IMR-90 (cell line): ENCODE data around the gene ARGLU1. TPM values are rescaled to one million over a fixed set of nuclear protein-coding genes. Genes with fewer than 3 reads are reported as not detected.
A peak's percentile ranks its signal among the peaks of the same experiment; 100 is the strongest.

ENCODE experiments used
- ATAC-seq: fragments of 200-7000 bp; cut with Tn5 transposase; 2 replicates; pipeline ENCODE4 v1.9.1; 2020; ENCODE audit warnings: low read depth, mild to moderate bottlenecking, moderate library complexity
- BruUV-seq: library from RNA; stranded (reverse); fragments of 400-500 nt; replicated peaks from 2 replicates; lab custom pipeline; 2021; lab: Mats Ljungman, UMichigan
- CTCF ChIA-PET: fragments of 300-600 bp; formaldehyde crosslinking; extraction: SDS; loops from one replicate; lab custom pipeline; 2021; ENCODE audit warnings: antibody characterized with exemption; lab: Yijun Ruan, JAX
- POLR2A ChIA-PET: fragments of 300-600 bp; sonication (Branson Sonifier 250); formaldehyde crosslinking; loops from one replicate; lab custom pipeline; 2022; ENCODE audit warnings: antibody characterized with exemption; ENCODE audit not compliant: unreplicated experiment; lab: Charles Lee
- DNase-seq: peaks from one replicate; pipeline ENCODE4 v3.0.0; 2013
- H2AFZ ChIP-seq: replicated peaks from 2 replicates; pipeline ENCODE3; 2013; ENCODE audit warnings: low read length, mild to moderate bottlenecking; ENCODE audit not compliant: poor library complexity
- H2AK5ac ChIP-seq: 2 replicates; pipeline ENCODE4 v1.6.1; 2013; ENCODE audit warnings: low read depth, low read length, inconsistent platforms
- H2AK9ac ChIP-seq: replicated peaks from 2 replicates; pipeline ENCODE3; 2013; ENCODE audit warnings: mild to moderate bottlenecking, low read depth, low read length, moderate library complexity; ENCODE audit not compliant: poor library complexity
- H2BK120ac ChIP-seq: 2 replicates; pipeline ENCODE4 v1.6.1; 2013; ENCODE audit warnings: low read depth, low read length, inconsistent platforms
- H2BK15ac ChIP-seq: 3 replicates; pipeline ENCODE4 v1.6.1; 2013; ENCODE audit warnings: low read depth, low read length, inconsistent platforms
- H2BK20ac ChIP-seq: 2 replicates; pipeline ENCODE4 v1.6.1; 2013; ENCODE audit warnings: low read depth, mild to moderate bottlenecking, inconsistent platforms, low read length, moderate library complexity
- H2BK5ac ChIP-seq: 2 replicates; pipeline ENCODE4 v1.6.1; 2013; ENCODE audit warnings: mild to moderate bottlenecking, low read depth, low read length, inconsistent platforms; ENCODE audit not compliant: poor library complexity, severe bottlenecking
- H3K14ac ChIP-seq: replicated peaks from 2 replicates; pipeline ENCODE4 v1.6.1; 2013; ENCODE audit warnings: low read depth, low read length, inconsistent platforms
- H3K18ac ChIP-seq: 2 replicates; pipeline ENCODE4 v1.6.1; 2013; ENCODE audit warnings: low read depth, low read length, control low read depth
- H3K23ac ChIP-seq: 2 replicates; pipeline ENCODE4 v1.6.1; 2013; ENCODE audit warnings: low read depth, low read length, inconsistent platforms
- H3K27ac ChIP-seq: 2 replicates; pipeline ENCODE4 v1.5.1; 2013; ENCODE audit warnings: mild to moderate bottlenecking, control low read depth, low read length; ENCODE audit not compliant: insufficient read depth
- H3K27me3 ChIP-seq: 2 replicates; pipeline ENCODE4 v1.6.1; 2013; ENCODE audit warnings: low read length; ENCODE audit not compliant: control insufficient read depth, insufficient read depth
- H3K36me3 ChIP-seq: 2 replicates; pipeline ENCODE4 v1.6.1; 2013; ENCODE audit warnings: low read length, mixed read lengths; ENCODE audit not compliant: control insufficient read depth, insufficient read depth
- H3K4ac ChIP-seq: 2 replicates; pipeline ENCODE4 v1.6.1; 2013; ENCODE audit warnings: low read depth, low read length, inconsistent platforms
- H3K4me1 ChIP-seq: 2 replicates; pipeline ENCODE4 v1.6.1; 2013; ENCODE audit warnings: low read length, mixed read lengths; ENCODE audit not compliant: control insufficient read depth, insufficient read depth
- H3K4me2 ChIP-seq: 2 replicates; pipeline ENCODE4 v1.6.1; 2013; ENCODE audit warnings: low read depth, mild to moderate bottlenecking, control low read depth, low read length, moderate library complexity
- H3K4me3 ChIP-seq: 2 replicates; pipeline ENCODE4 v1.5.1; 2013; ENCODE audit warnings: low read depth, mild to moderate bottlenecking, control low read depth, low read length, moderate library complexity; ENCODE audit not compliant: insufficient read depth
- H3K56ac ChIP-seq: 2 replicates; pipeline ENCODE4 v1.6.1; 2013; ENCODE audit warnings: low read length, inconsistent platforms; ENCODE audit not compliant: insufficient read depth; ENCODE audit errors: extremely low read depth
- H3K79me1 ChIP-seq, 2 experiments: 2 replicates each; pipeline ENCODE4 v1.6.1; 2013; ENCODE audit warnings: low read length in 2 of 2, inconsistent platforms in 1 of 2, low read depth in 1 of 2
- H3K9ac ChIP-seq: 2 replicates; pipeline ENCODE4 v1.6.1; 2013; ENCODE audit warnings: low read depth, low read length, control low read depth
- H3K9me1 ChIP-seq: 2 replicates; pipeline ENCODE4 v1.6.1; 2013; ENCODE audit warnings: low read length, inconsistent platforms; ENCODE audit not compliant: insufficient read depth
- H3K9me3 ChIP-seq: 2 replicates; pipeline ENCODE4 v1.6.1; 2013; ENCODE audit warnings: low read length; ENCODE audit not compliant: control insufficient read depth, insufficient read depth
- H4K20me1 ChIP-seq: 2 replicates; pipeline ENCODE4 v1.6.1; 2013; ENCODE audit warnings: low read length, inconsistent platforms; ENCODE audit not compliant: insufficient read depth
- H4K5ac ChIP-seq: 2 replicates; pipeline ENCODE4 v1.6.1; 2013; ENCODE audit warnings: mild to moderate bottlenecking, low read depth, low read length, control low read depth
- H4K8ac ChIP-seq, 2 experiments: 2 replicates each; pipeline ENCODE4 v1.6.1; 2013; ENCODE audit warnings: low read depth in 2 of 2, low read length in 2 of 2, control low read depth in 1 of 2, inconsistent platforms in 1 of 2
- H4K91ac ChIP-seq: 2 replicates; pipeline ENCODE4 v1.6.1; 2013; ENCODE audit warnings: low read depth, low read length, inconsistent platforms; ENCODE audit not compliant: insufficient read depth
- FOS ChIP-seq: fragments of 150-350 bp; IDR thresholded peaks from 2 replicates; pipeline ENCODE4 v1.6.1; 2016; ENCODE audit warnings: low read depth, low read length
- MAFK ChIP-seq: IDR thresholded peaks from 2 replicates; pipeline ENCODE4 v1.6.1; 2012; ENCODE audit warnings: low read depth, low read length, improper control_type of control experiment
- RFX5 ChIP-seq: IDR thresholded peaks from 2 replicates; pipeline ENCODE4 v1.8.0; 2012; ENCODE audit warnings: low read depth, mild to moderate bottlenecking, low read length, moderate library complexity
- WGBS, 2 experiments: methylation state at CpG; one replicate each; pipeline versions ENCODE4 v1.1.5 to v1.1.7; 2013; ENCODE audit warnings: missing lambda C conversion rate in 2 of 2; ENCODE audit not compliant: insufficient read length in 1 of 2; ENCODE audit errors: extremely low coverage in 2 of 2; 5-methylcytosine and 5-hydroxymethylcytosine counted together
- dilution Hi-C: fragments of 300-500 bp; cut with HindIII; formaldehyde crosslinking; loops from one replicate; pipeline ENCODE4 v1.14.3; 2018; ENCODE audit warnings: low sequenced_read_pairs; ENCODE audit not compliant: unreplicated experiment
- in situ Hi-C: fragments of 300-500 bp; cut with MboI; formaldehyde crosslinking; loops from 3 replicates; pipeline ENCODE4 v1.14.3; 2019; ENCODE audit warnings: low sequenced_read_pairs, inconsistent platforms, mixed read lengths
- intact Hi-C: fragments of 100-400 bp; cut with micrococcal nuclease; formaldehyde crosslinking; loops from 2 replicates; pipeline ENCODE4 v1.10.0; 2022
- polyA plus RNA-seq, 3 experiments: library from polyadenylated mRNA; depleted of rRNA; stranded (reverse); fragments of >200 nt; gene quantifications; 2 replicates each; pipeline ENCODE4 v1.2.3, GENCODE V29; 2012; ENCODE audit warnings: low replicate concordance in 1 of 3
- total RNA-seq: library from RNA; depleted of rRNA; stranded (reverse); fragments of >200 nt; gene quantifications from 2 replicates; pipeline ENCODE4 v1.2.3, GENCODE V29; 2012
- TF ChIP-seq, protein P1 (sequence below): fragments of 150-350 bp; IDR thresholded peaks from 2 replicates; pipeline ENCODE4 v1.6.1; 2017; ENCODE audit warnings: mild to moderate bottlenecking, antibody characterized with exemption, low read length, low read depth

Gene ARGLU1
- total and polyA plus RNA-seq, 2 of the 4 experiments (the other 2 are of a cell fraction) = 11.1 to 51.4 TPM

GRCh38 chr13:106513025-106513983 is 54.6 kb downstream of the ARGLU1 start:
- peak; percentile 48 for ATAC-seq
- Histone ChIP-seq H3K4me1 (peaks cover 2% of the 10 kb centered on the region; the same call in 1 of the 2 replicates), H3K9ac (no peak overlapping the region), H3K56ac (no peak overlapping the region), H2BK5ac (no peak overlapping the region), H2BK20ac (no peak overlapping the region), H3K14ac (peak overlapping the region; percentile 21; the same call in 1 of the 2 replicates), H2AFZ (no peak overlapping the region), H2AK5ac (no peak overlapping the region), H4K5ac (no peak overlapping the region), H3K36me3 (no peaks in the 10 kb centered on the region), H3K4me3 (no peak overlapping the region), H2BK120ac (no peak overlapping the region; the same call in 1 of the 2 replicates), H3K23ac (no peak overlapping the region; the same call in 1 of the 2 replicates), H2BK15ac (no peak overlapping the region), H2AK9ac (no peak overlapping the region), H3K4me2 (no peak overlapping the region; the same call in 1 of the 2 replicates), H3K27ac (no peak overlapping the region), H3K4ac (0 out of 2 replicates have a peak overlapping the region, but pooled peaks have one; percentile 16), H4K20me1 (no peaks in the 10 kb centered on the region), H4K8ac (no peak overlapping the region), H3K9me1 (peaks cover 4% of the 10 kb centered on the region; the same call in 1 of the 2 replicates), H3K27me3 (no peaks in the 10 kb centered on the region), H3K18ac (no peak overlapping the region), H3K9me3 (no peaks in the 10 kb centered on the region), H3K79me1 (peaks cover under 1 to 33% of the 10 kb centered on the region in 2 experiments; a peak in 2 of 4 replicates), H4K91ac (no peak overlapping the region)
- BruUV-seq = no TSS peak
- intact Hi-C loops = no loop called here
- in situ Hi-C loops = loop anchor here (25.0 kb wide), 1 partner anchor 426 kb away; no protein-coding TSS in a partner anchor
- ChIA-PET CTCF (no interaction called here), POLR2A (no interaction called here)
- WGBS, 2 experiments = 100% methylated on average over 1 of the region's 8 CpGs; no CpG with 5 or more reads in 1 of the 2 experiments
- TF ChIP-seq, protein P1, sequence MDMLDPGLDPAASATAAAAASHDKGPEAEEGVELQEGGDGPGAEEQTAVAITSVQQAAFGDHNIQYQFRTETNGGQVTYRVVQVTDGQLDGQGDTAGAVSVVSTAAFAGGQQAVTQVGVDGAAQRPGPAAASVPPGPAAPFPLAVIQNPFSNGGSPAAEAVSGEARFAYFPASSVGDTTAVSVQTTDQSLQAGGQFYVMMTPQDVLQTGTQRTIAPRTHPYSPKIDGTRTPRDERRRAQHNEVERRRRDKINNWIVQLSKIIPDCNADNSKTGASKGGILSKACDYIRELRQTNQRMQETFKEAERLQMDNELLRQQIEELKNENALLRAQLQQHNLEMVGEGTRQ = no peak
- no peak for TF ChIP-seq MAFK
- no peak for TF ChIP-seq RFX5
- TF ChIP-seq FOS = 0 out of 2 replicates have a peak, but pooled peaks have one; percentile 18
- DNase-seq = peak; percentile 45
- dilution Hi-C loops = no loop called here
